Right lobe of liver (tissue), 4 donors: ENCODE results near the gene SH3BP4.

ENCODE experiments used
- POLR2A ChIP-seq: fragments of 450-650 bp; IDR thresholded peaks from one replicate; pipeline ENCODE4 v1.6.1; 2017; ENCODE audit warnings: antibody characterized with exemption, mild to moderate bottlenecking
- TF ChIP-seq, protein P1 (sequence below), 4 donors: fragments of 200-600 bp in 3 of 4; fragments of 450-650 bp in 1 of 4; IDR thresholded peaks; one replicate each; pipeline versions ENCODE4 v1.5.1 to v1.8.0; 2016 to 2022; ENCODE audit warnings: antibody characterized with exemption in 4 of 4, mild to moderate bottlenecking in 2 of 4
- donor health status: DM: no; HTN: no; CAD: no.
- donor health status: DM: no; HTN: no; CAD: no.
- donor health status: DM: no; HTN: yes; CAD: no.

DNA sequence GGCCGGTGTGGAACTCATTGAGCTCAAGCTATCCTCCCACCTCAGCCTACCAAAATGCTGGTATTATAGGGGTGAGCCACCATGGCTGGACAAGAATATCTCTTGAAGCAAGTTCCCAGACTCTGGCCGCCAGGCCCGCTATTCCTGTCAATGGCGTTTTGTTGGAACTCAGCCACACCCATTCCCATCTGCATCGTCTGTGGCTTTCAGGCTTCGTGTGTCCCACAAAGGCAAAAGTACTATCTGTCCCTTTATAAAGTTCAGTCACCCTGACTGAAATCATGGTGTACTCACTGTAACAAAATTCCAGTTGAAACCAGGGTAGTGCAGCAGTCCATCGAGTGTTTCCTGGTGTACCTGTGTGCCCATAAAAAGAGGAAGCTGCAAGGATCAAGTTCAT is 96.7 kb downstream of the SH3BP4 start:
- TF ChIP-seq, protein P1, sequence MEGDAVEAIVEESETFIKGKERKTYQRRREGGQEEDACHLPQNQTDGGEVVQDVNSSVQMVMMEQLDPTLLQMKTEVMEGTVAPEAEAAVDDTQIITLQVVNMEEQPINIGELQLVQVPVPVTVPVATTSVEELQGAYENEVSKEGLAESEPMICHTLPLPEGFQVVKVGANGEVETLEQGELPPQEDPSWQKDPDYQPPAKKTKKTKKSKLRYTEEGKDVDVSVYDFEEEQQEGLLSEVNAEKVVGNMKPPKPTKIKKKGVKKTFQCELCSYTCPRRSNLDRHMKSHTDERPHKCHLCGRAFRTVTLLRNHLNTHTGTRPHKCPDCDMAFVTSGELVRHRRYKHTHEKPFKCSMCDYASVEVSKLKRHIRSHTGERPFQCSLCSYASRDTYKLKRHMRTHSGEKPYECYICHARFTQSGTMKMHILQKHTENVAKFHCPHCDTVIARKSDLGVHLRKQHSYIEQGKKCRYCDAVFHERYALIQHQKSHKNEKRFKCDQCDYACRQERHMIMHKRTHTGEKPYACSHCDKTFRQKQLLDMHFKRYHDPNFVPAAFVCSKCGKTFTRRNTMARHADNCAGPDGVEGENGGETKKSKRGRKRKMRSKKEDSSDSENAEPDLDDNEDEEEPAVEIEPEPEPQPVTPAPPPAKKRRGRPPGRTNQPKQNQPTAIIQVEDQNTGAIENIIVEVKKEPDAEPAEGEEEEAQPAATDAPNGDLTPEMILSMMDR (IDR thresholded peaks at IDR 0.05): no peak
- no peak for TF ChIP-seq POLR2A
